Vagina (tissue), 2 donors: ENCODE measurements around the gene GJB1.

Experiments used
- POLR2AphosphoS5 ChIP-seq, 2 donors: sonication (generic); formaldehyde crosslinking; IDR thresholded peaks; one replicate each; pipeline ENCODE4 v1.9.0; 2017; ENCODE audit warnings: antibody characterized with exemption in 2 of 2, mild to moderate bottlenecking in 2 of 2, low read depth in 1 of 2; ENCODE audit not compliant: insufficient read depth in 1 of 2
- TF ChIP-seq, protein P1 (sequence below), 3 experiments: fragments of 450-650 bp in 2 of 3; fragments of 200-600 bp in 1 of 3; sonication (generic) in 1 of 3; IDR thresholded peaks; one replicate each; pipeline ENCODE4 v1.5.1; 2017 to 2019; ENCODE audit warnings: antibody characterized with exemption in 3 of 3, mild to moderate bottlenecking in 2 of 3, moderate library complexity in 2 of 3

DNA sequence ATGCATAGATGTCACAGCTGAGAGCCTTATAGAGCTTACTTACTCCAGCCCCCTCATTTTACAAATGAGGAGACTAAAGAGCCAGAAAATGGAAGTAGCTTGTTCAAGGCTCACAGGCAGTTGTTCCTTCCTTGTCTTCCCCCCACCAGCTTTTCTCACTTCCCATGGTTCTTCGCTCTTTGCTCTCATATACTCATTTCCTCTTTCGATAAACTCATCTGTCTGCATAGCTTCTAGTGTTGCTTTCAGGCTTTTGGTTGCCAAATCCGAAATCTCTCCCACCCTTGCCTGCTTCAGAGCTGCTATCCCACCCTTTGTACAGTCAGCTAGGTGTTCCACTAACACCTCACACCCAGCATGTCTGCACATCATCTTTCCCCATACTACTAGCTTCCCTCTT lies 25.0 kb upstream of the GJB1 start:
- TF ChIP-seq, protein P1, sequence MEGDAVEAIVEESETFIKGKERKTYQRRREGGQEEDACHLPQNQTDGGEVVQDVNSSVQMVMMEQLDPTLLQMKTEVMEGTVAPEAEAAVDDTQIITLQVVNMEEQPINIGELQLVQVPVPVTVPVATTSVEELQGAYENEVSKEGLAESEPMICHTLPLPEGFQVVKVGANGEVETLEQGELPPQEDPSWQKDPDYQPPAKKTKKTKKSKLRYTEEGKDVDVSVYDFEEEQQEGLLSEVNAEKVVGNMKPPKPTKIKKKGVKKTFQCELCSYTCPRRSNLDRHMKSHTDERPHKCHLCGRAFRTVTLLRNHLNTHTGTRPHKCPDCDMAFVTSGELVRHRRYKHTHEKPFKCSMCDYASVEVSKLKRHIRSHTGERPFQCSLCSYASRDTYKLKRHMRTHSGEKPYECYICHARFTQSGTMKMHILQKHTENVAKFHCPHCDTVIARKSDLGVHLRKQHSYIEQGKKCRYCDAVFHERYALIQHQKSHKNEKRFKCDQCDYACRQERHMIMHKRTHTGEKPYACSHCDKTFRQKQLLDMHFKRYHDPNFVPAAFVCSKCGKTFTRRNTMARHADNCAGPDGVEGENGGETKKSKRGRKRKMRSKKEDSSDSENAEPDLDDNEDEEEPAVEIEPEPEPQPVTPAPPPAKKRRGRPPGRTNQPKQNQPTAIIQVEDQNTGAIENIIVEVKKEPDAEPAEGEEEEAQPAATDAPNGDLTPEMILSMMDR (IDR thresholded peaks at IDR 0.05) = no peak
- TF ChIP-seq POLR2AphosphoS5 (IDR thresholded peaks at IDR 0.05; ENCODE audit: insufficient read depth in 1 of 2, low read depth in 1 of 2) = no peak
